Measurements from ENCODE around the gene ZNF574. TPM values are rescaled to one million over a fixed set of nuclear protein-coding genes. Genes with fewer than 3 reads are reported as not detected.

Gene ZNF574
- total RNA-seq, 1 experiment from 2014 or later: 19.3 TPM

DNA sequence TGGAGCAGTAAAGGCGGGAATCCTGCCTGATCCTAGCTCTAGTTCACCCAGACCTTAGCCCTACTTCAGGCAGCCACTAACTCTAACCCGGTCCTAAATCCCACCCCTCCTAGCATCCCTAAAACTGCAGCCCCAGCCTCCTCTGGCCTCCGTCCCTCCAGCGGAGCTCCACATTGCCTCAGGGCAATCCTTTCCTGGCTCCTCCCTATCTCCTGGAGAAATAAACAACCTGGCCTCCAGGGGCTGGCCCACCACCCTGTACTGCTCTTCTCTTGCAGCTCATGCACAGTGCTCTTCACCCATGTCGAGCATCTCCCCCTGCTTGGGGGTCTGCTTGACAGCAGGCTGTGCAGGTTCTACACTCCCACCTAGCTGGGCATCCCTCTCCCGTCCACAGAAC is 49.6 kb downstream of the ZNF574 start:
- DNase-seq (ENCODE audit: low read depth): no peak

DNA sequence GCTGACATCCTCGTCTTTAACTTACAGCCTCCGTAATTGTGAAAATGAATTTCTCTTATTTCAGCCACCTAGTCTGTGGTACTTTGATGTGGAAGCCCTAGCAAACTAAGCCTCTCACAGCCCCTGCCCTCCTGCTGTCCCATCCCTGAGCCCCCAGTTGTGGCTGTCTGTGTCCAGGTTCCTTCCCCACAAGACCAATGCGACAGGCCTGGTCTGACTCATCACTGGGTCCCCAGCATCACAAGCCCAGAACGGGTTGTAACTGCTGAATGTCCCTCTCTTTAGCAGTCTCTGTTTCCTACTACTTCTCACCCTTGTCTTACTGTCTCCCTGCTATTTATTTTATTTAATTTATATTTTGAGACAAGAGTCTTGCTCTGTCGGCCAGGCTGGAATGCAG is 50.6 kb downstream of the ZNF574 start:
- DNase-seq (ENCODE audit: low read depth): no peak

- peak; percentile 40 for DNase-seq (ENCODE audit: low read depth)
Measured at GRCh38 chr19:42129399-42130253, 53.7 kb downstream of the ZNF574 start.

DNA sequence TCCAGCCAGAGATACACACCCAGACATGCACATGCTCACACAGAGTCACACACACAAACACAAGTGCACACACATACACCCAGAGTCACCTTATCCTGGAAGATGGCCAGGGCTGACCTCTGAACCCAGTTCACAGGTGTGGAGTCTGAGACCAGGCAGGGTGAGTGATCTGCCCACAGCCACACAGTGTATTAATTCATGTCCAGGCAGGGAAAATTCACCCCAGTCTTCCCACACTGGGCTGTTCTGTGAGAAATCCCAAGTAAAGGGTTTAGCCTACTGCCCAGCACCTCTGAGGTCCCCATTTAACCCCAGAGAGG is 54.2 kb downstream of the ZNF574 start:
- DNase-seq (ENCODE audit: low read depth): no peak

Other genes with a start within 250 kb of the ZNF574 start
- gene LYPD4, start 231.5 kb upstream of the ZNF574 start, total RNA-seq (2014; rRNA removed; shearing (Covaris generic)): not detected in 2 replicates
- gene DMRTC2, start 231.1 kb upstream of the ZNF574 start, total RNA-seq (2014; rRNA removed; shearing (Covaris generic)): not detected in 2 replicates
- gene RPS19, start 215.9 kb upstream of the ZNF574 start, total RNA-seq (2014; rRNA removed; shearing (Covaris generic)): 2,465 and 2,894 TPM in 2 replicates
- not detected in 2 replicates for gene CD79A, start 198.9 kb upstream of the ZNF574 start, total RNA-seq (2014; rRNA removed; shearing (Covaris generic))
- 73.9 and 76.2 TPM in 2 replicates for gene ARHGEF1, start 193.0 kb upstream of the ZNF574 start, total RNA-seq (2014; rRNA removed; shearing (Covaris generic))
- not detected in 2 replicates for gene ERFL, start 147.7 kb upstream of the ZNF574 start, total RNA-seq (2014; rRNA removed; shearing (Covaris generic))
- gene RABAC1, start 116.8 kb upstream of the ZNF574 start, total RNA-seq (2014; rRNA removed; shearing (Covaris generic)): 108 and 126 TPM in 2 replicates
- gene ATP1A3, start 81.9 kb upstream of the ZNF574 start, total RNA-seq (2014; rRNA removed; shearing (Covaris generic)): 0.97 and 1.6 TPM in 2 replicates
- 0.42 and 0.57 TPM in 2 replicates for gene GRIK5, start 6.0 kb upstream of the ZNF574 start, total RNA-seq (2014; rRNA removed; shearing (Covaris generic))
- 0.69 and 3.1 TPM in 2 replicates for gene POU2F2, start 56.3 kb downstream of the ZNF574 start, total RNA-seq (2014; rRNA removed; shearing (Covaris generic))
- 33.7 and 39.0 TPM in 2 replicates for gene DEDD2, start 141.5 kb downstream of the ZNF574 start, total RNA-seq (2014; rRNA removed; shearing (Covaris generic))
- gene ZNF526, start 144.1 kb downstream of the ZNF574 start, total RNA-seq (2014; rRNA removed; shearing (Covaris generic)): 4.3 and 9.1 TPM in 2 replicates
- 31.1 and 44.7 TPM in 2 replicates for gene GSK3A, start 166.4 kb downstream of the ZNF574 start, total RNA-seq (2014; rRNA removed; shearing (Covaris generic))
- 23.8 and 30.8 TPM in 2 replicates for gene ERF, start 179.0 kb downstream of the ZNF574 start, total RNA-seq (2014; rRNA removed; shearing (Covaris generic))
- 8.1 and 17.4 TPM in 2 replicates for gene CIC, start 193.1 kb downstream of the ZNF574 start, total RNA-seq (2014; rRNA removed; shearing (Covaris generic))
- gene PRR19, start 226.0 kb downstream of the ZNF574 start, total RNA-seq (2014; rRNA removed; shearing (Covaris generic)): 0.51 and 2.2 TPM in 2 replicates
- 54.7 and 75.0 TPM in 2 replicates for gene PAFAH1B3, start 226.5 kb downstream of the ZNF574 start, total RNA-seq (2014; rRNA removed; shearing (Covaris generic))
- 0.30 and 0.51 TPM in 2 replicates for gene TMEM145, start 237.1 kb downstream of the ZNF574 start, total RNA-seq (2014; rRNA removed; shearing (Covaris generic))
- 11.0 and 11.6 TPM in 2 replicates for gene MEGF8, start 249.5 kb downstream of the ZNF574 start, total RNA-seq (2014; rRNA removed; shearing (Covaris generic))